Lung (tissue), 12 donors: ENCODE measurements around the gene LONRF2. TPM values are rescaled to one million over a fixed set of nuclear protein-coding genes. Genes with fewer than 3 reads are reported as not detected.

ENCODE experiments used
- ATAC-seq: fragments of 200-7000 bp; cut with Tn5 transposase; one replicate; pipeline ENCODE4 v1.9.1; 2020; ENCODE audit warnings: moderate number of reproducible peaks; ENCODE audit not compliant: insufficient read depth, low FRiP score
- DNase-seq, 3 donors: peaks; one replicate each; pipeline ENCODE4 v3.0.0-alpha.2; 2013 to 2017
- H3K27ac ChIP-seq, 2 donors: one replicate each; pipeline ENCODE4 v1.5.1; 2013; ENCODE audit warnings: mild to moderate bottlenecking in 2 of 2, moderate library complexity in 2 of 2, control low read depth in 1 of 2, inconsistent platforms in 1 of 2, low read depth in 1 of 2, low read length in 1 of 2
- H3K27me3 ChIP-seq, 3 donors: one replicate each; pipeline ENCODE4 v1.5.1; 2013; ENCODE audit warnings: low read length in 2 of 3; ENCODE audit not compliant: control insufficient read depth in 3 of 3, insufficient read depth in 3 of 3
- H3K36me3 ChIP-seq, 4 donors: one replicate each; pipeline ENCODE4 v1.5.1; 2013; ENCODE audit warnings: low read length in 4 of 4, mild to moderate bottlenecking in 1 of 4, moderate library complexity in 1 of 4; ENCODE audit not compliant: control insufficient read depth in 4 of 4, insufficient read depth in 4 of 4
- H3K4me1 ChIP-seq, 5 donors: one replicate each; pipeline ENCODE4 v1.5.1; 2013; ENCODE audit warnings: low read length in 5 of 5, mild to moderate bottlenecking in 2 of 5, moderate library complexity in 1 of 5; ENCODE audit not compliant: control insufficient read depth in 5 of 5, insufficient read depth in 5 of 5
- H3K4me3 ChIP-seq: one replicate; pipeline ENCODE4 v1.5.1; 2013; ENCODE audit warnings: mild to moderate bottlenecking, control low read depth, moderate library complexity
- H3K9ac ChIP-seq, 2 donors: one replicate each; pipeline ENCODE4 v1.5.1; 2013; ENCODE audit warnings: low read length in 2 of 2, control low read depth in 1 of 2; ENCODE audit not compliant: insufficient read depth in 1 of 2
- H3K9me3 ChIP-seq, 4 donors: one replicate each; pipeline ENCODE4 v1.5.1; 2013; ENCODE audit warnings: low read length in 3 of 4, mild to moderate bottlenecking in 1 of 4, moderate library complexity in 1 of 4; ENCODE audit not compliant: control insufficient read depth in 4 of 4, insufficient read depth in 3 of 4
- WGBS, 2 donors: extraction: QIAGEN DNeasy Blood & Tissue Kit; methylation state at CpG; one replicate each; pipeline ENCODE4 v1.1.7; 2013; 5-methylcytosine and 5-hydroxymethylcytosine counted together
- polyA plus RNA-seq, 2 donors: library from polyadenylated mRNA; stranded (reverse); fragments of 200-250 nt; gene quantifications; one replicate each; pipeline ENCODE4 v1.2.1, GENCODE V29; 2013
- total RNA-seq, 2 donors: library from RNA; depleted of rRNA in 1 of 2; stranded (reverse); fragments of >200 nt in 1 of 2; gene quantifications; one replicate each; pipeline ENCODE4 v1.2.1, GENCODE V29; 2014 to 2021
- TF ChIP-seq, protein P1 (sequence below): IDR thresholded peaks from 2 replicates; pipeline ENCODE4 v1.5.1; 2012; ENCODE audit warnings: mild to moderate bottlenecking; ENCODE audit errors: control extremely low read depth, extremely low read depth
- donor health status: control.
- donor health status: control.
- donor health status: Bipolar disorder and iron deficiency.
- donor health status: healthy.
- donor health status: DM: yes; HTN: yes; CAD: no.

Gene LONRF2
- total and polyA plus RNA-seq, 4 donors, result 0.38 to 5.2 (median 2.6) TPM

DNA sequence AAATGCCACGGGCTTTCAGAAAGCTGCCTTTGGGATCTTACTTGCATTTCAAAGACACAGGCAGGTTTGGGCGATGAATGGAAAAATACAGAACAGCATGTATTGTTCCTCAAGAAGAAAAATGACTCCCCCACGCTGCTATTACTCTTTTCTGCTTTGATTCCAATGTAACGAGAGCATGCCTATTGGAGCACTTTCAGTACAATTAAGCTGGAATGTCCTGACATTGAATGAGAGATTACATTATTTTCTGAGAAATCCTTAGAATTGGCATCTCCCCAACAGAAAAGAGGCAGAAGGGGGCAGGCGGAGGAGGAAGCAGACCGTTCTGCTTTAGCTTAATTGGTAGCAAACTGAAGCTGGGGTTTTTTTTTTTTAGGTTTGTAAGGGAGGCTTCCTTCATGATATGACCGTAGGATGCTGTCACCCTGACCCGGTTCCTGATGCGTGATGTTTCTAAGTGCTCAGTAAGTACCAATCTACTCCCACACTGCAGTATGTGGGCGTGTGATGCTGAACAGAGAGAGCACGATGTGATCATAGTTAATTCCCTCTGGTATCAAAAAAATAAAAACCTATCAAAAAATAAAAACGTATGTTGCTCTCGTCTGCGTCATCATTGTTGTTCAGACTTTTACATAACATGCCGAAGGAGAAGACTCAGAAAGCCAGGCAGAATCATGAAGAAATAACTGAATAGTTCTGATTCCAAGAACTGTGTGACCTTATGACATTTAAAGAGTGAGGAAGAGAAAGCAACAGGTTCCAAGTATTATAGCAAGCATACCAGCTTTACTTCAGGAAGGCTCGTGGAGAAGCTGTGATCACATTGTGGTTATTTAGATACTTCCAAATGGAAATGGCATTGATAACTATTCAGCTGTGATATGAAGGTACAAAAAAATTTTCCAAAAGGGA lies 40.5 kb downstream of the LONRF2 start:
- ATAC-seq (no peak), DNase-seq (peak in 1 of 3 donors; percentile 55)
- H3K27ac ChIP-seq, result no peak overlapping the region
- no peak overlapping the region for H3K9ac ChIP-seq
- 69 to 70% methylated on average over 16 of the region's 16 CpGs for WGBS, 2 donors
- TF ChIP-seq, protein P1, sequence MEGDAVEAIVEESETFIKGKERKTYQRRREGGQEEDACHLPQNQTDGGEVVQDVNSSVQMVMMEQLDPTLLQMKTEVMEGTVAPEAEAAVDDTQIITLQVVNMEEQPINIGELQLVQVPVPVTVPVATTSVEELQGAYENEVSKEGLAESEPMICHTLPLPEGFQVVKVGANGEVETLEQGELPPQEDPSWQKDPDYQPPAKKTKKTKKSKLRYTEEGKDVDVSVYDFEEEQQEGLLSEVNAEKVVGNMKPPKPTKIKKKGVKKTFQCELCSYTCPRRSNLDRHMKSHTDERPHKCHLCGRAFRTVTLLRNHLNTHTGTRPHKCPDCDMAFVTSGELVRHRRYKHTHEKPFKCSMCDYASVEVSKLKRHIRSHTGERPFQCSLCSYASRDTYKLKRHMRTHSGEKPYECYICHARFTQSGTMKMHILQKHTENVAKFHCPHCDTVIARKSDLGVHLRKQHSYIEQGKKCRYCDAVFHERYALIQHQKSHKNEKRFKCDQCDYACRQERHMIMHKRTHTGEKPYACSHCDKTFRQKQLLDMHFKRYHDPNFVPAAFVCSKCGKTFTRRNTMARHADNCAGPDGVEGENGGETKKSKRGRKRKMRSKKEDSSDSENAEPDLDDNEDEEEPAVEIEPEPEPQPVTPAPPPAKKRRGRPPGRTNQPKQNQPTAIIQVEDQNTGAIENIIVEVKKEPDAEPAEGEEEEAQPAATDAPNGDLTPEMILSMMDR, result no peak
- no peak overlapping the region for H3K4me3 ChIP-seq
- H3K27me3 ChIP-seq, result no peaks in the 10 kb centered on the region
- no peaks in the 10 kb centered on the region for H3K4me1 ChIP-seq
- H3K9me3 ChIP-seq, result no peaks in the 10 kb centered on the region
- H3K36me3 ChIP-seq, result peaks cover 0 to 4% (median 1%) of the 10 kb centered on the region in 4 donors

- Histone ChIP-seq H3K9ac (no peak overlapping the region), H3K27ac (no peak overlapping the region), H3K36me3 (peaks cover 0 to 3% (median 0%) of the 10 kb centered on the region in 4 donors), H3K27me3 (no peaks in the 10 kb centered on the region), H3K4me1 (no peaks in the 10 kb centered on the region), H3K9me3 (no peaks in the 10 kb centered on the region), H3K4me3 (no peak overlapping the region)
- TF ChIP-seq, protein P1, result no peak
- 84 to 88% methylated on average over 17 of the region's 17 CpGs for WGBS, 2 donors
- no peak for ATAC-seq
- DNase-seq, result no peak
Observed at GRCh38 chr2:100279586-100280534, 42.4 kb downstream of the LONRF2 start.

GRCh38 chr2:100278986-100279385 lies 43.3 kb downstream of the LONRF2 start:
- Histone ChIP-seq H3K4me1 (no peaks in the 10 kb centered on the region), H3K36me3 (peaks cover 0 to 2% (median 0%) of the 10 kb centered on the region in 4 donors), H3K9me3 (no peaks in the 10 kb centered on the region), H3K4me3 (no peak overlapping the region), H3K27me3 (no peaks in the 10 kb centered on the region), H3K27ac (no peak overlapping the region), H3K9ac (no peak overlapping the region)
- ATAC-seq, result no peak
- no peak for DNase-seq
- TF ChIP-seq, protein P1, result no peak
- 84% methylated on average over 11 of the region's 11 CpGs for WGBS, 2 donors
